Measurements from ENCODE around the gene SNX13.

DNA sequence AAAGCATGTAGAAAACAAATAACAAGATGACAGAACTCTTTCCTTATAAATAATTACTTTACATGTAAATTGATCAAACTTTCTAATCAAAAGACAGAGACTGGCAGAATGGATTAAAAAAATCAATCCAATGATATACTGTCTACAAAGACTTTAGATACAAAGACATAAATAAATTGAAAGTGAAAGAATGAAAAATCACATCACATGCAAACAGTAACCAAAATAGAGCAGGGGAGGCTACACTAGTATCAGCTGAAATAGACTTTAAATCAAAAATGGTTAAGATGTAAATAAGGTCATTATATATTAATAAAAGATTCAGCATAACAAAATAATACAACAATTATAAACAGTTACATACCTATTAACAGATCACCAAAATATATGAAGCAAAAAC is 97.3 kb downstream of the SNX13 start:
- TF ChIP-seq GATA2 (IDR thresholded peaks at IDR 0.05; ENCODE audit: low read depth, low read length) = no peak
- TF ChIP-seq GATA3 (IDR thresholded peaks at IDR 0.05; ENCODE audit: low read depth, low read length) = no peak
